HG03378 (cell line): ENCODE data around the gene MATN4.

Source experiments
- ATAC-seq: cut with Tn5 transposase; IDR thresholded peaks from one replicate; pipeline ENCODE4 v1.9.1; 2021; ENCODE audit warnings: mild to moderate bottlenecking, moderate library complexity; ENCODE audit not compliant: unreplicated experiment

MATN4 gene

DNA sequence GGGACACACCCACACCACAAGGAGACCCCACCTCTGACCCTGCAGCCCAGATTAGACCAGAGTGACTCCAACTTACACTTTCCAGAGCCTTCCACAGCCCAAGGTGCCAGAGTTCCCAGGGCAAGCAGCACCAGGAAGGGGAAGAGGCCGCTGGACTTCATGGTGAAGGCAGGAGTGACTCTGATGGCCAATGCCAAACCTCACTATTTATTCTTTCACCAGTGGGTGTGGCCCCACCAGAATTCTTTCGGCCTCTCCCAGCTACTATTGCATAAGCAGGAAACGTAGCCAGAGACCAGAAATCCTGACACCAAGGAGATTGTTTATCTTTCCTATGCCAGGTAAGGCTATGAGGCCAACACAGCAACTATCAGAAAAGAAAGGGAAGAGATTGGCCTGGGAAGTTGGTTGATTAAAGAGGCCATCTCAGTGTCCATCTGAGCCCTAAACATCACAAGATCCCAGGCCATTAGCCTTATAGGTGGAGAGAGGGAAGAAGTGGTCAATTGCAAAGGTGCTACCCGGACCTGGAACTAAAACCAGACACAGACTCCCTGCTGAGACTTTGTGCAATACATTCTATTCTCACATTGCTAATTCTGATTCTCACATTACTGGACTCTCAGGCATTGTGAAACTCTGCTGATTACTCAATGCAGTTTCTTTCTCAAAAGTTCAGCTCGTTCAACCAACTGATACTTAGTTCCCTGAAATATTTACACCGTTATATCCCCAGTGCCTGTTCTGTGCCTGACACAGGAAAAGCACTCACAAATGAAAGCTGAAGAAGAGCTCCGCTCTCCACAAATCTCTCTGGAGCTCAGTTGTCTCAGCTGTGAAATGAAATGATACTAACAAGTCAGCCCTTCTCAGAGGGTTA lies 53.5 kb downstream of the MATN4 start, which contains the start of gene SLPI:
Gene SLPI (minus strand): TSS at position 182 of the 880 bp plus-strand sequence. CDS start 21 bp downstream, at position 161.
- no peak for ATAC-seq

DNA sequence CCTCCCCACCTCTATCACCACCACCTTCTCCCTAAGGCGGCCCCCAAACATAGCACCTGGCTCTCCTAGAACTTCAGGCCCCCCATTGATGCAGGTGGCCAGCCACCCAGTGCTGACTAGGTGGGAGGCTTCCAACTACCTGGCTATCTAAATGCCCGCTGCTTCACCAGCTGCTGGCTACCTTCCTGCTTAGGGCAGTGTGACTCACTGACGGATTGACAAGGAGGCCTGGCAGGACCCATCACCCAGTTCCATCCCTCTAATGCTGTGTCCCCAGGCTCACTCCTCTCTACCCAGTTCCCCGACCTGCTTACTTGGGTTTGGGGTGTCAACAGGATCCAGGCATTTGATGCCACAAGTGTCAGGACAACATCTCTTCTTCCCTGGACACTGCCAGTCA lies 54.8 kb downstream of the MATN4 start:
- ATAC-seq, result no peak

- ATAC-seq, result no peak
Observed at GRCh38 chr20:45251884-45252560, 56.1 kb downstream of the MATN4 start.

DNA sequence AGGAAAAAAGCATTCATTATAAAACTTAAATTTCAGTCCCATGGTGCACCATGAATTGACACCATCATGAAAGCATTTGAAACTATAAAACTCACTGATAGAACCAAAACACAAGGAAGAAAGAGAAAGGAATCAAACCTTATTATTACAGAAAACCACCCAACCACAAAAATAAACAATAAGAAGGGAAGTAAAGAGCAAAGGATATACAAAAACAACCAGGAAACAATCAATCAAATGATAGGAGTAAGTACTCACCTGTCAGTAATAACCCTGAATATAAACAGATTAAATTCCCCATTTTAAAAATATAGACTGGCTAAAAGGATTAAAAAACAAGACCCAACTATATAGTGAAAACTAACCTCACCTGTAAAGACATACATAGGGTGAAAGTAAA lies 59.5 kb downstream of the MATN4 start:
- ATAC-seq, result no peak

DNA sequence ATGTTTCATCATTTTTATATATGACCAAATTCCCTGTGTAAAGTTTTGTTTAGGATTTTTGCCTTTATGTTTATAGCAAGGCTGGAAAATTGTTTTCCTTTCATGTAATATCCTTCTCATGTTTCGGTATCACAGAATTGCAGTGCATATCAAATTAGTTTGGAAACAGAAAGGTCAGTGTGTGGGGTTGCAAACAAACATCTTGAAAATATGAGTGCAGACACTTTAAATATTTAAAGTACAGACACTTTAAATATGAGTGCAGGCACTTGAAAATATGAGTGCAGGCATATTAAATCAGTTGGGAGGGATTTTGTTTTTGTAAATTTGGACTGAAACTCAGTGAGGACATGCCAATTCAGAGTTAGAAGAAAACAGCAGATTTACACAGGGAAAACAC lies 60.2 kb downstream of the MATN4 start:
- ATAC-seq, result no peak

DNA sequence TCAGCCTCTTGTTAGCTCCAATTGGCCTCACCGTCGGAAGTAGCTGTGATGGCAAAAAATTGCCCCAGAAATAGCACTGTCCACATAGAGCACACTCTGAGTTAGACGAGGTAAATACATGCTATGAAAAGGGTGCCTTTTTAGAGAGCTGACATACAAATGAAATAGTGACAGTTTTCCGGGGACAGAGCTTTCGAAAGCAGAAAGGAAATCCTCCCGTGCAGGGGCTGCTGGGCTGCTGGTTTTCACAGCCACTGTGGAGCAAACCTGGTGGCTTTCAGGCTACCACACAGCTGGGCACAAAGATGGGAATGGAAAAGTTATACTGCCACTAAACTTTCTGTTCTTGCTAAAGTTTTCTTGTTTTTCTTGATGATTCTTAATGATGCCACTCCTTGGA lies 62.0 kb downstream of the MATN4 start:
- ATAC-seq, result no peak
